GM19372 (cell line): Measurements from ENCODE around the gene FRMD5.

ENCODE experiments used
- ATAC-seq: cut with Tn5 transposase; IDR thresholded peaks from one replicate; pipeline ENCODE4 v1.9.1; 2021; ENCODE audit warnings: mild to moderate bottlenecking, low read depth, moderate library complexity; ENCODE audit not compliant: unreplicated experiment

The FRMD5 gene

GRCh38 chr15:44163370-44163769 is 31.7 kb downstream of the FRMD5 start:
- no peak for ATAC-seq

- ATAC-seq: no peak
Observed at GRCh38 chr15:44160796-44161195, 34.3 kb downstream of the FRMD5 start.

GRCh38 chr15:44159492-44159891 is 35.6 kb downstream of the FRMD5 start:
- no peak for ATAC-seq

DNA sequence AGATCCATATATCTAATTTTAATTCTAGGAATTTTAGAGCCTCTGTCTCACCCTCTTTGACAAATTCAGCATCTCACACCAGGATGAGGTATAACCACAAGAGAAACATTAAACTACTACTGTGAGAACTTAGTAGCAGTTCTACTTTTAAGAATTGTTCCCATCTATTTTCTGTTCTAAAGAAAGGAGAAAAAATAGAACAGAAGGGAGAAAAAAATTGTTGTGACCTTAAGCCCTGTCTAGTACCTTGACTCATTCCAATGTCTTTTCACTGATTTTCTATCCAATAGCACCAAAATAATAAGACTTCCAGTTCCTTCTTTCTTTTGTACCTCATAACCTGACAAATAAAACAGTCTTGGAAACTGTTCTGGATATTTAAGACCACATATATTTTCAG is 37.0 kb downstream of the FRMD5 start:
- ATAC-seq: no peak

- no peak for ATAC-seq
Observed at GRCh38 chr15:44157679-44158078, 37.4 kb downstream of the FRMD5 start.

GRCh38 chr15:44153352-44153751 is 41.7 kb downstream of the FRMD5 start:
- ATAC-seq: no peak

- no peak for ATAC-seq
Observed at GRCh38 chr15:44149224-44149623, 45.8 kb downstream of the FRMD5 start.

DNA sequence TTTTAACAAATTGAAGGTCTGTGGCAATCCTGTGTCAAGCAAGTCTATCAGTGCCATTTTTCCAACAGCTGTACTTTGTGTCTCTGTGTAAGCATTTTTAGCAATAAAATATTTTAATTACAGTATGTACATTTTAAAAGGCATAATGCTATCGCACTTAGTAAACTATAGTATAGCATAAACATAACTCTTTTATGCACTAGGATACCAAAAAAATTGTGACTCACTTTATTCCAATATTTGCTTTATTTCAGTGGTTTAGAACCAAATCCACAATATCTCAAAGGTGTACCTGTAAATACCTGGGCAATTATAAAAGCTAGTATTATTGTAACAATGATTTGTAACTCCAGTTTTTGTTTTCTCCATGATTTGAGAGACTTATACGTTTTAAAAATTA is 46.5 kb downstream of the FRMD5 start:
- ATAC-seq: no peak

- ATAC-seq: no peak
Observed at GRCh38 chr15:44147636-44148035, 47.4 kb downstream of the FRMD5 start.

DNA sequence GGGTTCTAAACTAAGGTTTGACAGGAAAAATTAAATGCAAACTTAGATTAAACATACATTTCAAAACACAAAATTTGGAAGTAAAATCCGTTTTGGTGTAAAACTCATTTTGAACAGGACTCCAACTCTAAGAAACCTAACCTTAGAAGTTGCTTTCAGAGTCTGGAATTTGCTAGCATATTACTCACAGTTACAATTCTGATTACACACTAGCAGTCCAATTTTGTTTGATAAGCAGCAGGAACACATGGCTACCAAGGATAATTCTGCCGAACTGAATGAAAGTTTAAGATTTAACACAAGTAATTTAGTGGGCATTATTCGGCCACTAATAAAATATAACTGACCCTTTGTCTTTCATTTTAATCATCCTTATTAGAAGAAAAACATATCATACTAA is 49.6 kb downstream of the FRMD5 start:
- ATAC-seq: no peak

GRCh38 chr15:44144992-44145391 is 50.1 kb downstream of the FRMD5 start:
- no peak for ATAC-seq

GRCh38 chr15:44144184-44144583 is 50.9 kb downstream of the FRMD5 start:
- ATAC-seq: no peak

DNA sequence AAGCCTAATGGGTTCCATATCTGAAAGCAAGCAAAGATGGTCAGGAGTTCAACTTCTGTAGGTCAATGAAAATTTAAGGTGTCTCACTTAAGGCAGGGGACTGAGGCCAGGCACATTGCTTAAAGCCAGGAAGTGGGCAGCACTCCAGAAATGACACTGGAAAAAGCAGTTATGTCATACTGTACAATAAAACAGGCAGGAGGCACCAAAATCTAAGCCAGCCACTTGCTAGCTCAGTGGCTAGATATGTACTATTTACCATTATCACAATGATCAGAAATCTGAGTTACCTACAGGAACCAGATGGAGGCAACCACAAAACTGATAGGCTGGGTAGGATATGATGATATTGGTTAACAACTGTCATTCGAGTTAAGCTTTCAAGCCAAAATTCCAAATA is 57.3 kb downstream of the FRMD5 start:
- ATAC-seq: no peak

- ATAC-seq: no peak
Observed at GRCh38 chr15:44136991-44137477, 58.0 kb downstream of the FRMD5 start.

DNA sequence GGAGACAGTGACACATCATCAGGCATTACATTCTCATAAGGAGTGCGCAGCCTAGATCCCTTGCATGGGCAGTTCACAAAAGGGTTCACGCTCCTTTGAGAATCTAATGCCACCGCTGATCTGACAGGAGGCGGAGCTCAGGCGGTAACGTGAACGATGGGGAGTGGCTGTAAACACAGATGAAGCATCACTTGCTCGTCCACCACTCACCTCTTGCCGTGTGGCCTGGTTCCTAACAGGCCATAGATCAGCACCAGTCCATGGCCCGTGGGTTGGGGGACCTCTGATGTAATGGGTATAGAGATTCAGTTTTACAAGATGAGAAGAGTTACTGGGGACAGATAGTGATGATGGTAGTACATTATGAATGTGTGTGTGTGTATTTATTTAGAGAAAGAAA is 63.0 kb downstream of the FRMD5 start:
- ATAC-seq: no peak

GRCh38 chr15:44130778-44131177 is 64.3 kb downstream of the FRMD5 start:
- no peak for ATAC-seq

DNA sequence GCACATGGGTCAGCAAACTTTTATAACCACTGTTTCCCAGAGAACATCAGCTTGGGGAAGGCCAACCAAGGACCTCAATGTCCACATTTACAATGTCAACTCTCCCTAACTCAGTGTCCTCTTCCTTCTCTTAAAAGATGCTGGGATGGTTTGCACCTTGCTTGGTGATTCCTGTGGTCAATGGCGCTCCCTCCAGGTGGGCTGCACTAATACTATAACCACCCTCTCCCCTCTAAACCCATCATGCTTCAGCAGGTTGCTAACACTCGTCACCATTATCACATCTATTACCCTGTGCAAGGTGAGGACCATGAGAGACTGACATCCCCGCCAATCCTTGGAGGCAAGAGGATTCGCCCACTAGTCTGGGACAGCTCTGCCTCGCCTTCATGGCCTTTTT is 65.2 kb downstream of the FRMD5 start:
- ATAC-seq: no peak

GRCh38 chr15:44128443-44128842 is 66.6 kb downstream of the FRMD5 start:
- ATAC-seq: no peak

DNA sequence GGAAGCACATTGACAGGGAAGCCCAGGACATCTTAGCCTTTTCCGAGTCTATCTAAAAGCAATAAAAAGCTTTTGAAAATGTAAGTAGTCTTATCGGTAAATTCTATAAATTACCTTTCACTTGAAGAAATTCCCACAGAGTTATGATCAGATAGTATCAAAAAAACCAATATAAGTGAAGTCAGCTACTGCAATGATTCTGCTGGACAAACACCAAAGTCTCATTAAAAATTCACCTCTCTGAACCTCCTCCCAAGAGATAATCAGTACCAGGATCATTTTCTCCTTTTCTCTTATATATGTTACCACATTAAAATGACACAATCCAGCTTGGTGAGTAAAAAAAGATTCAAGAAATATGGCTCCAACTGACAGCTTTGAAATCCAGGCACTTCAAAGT is 69.2 kb downstream of the FRMD5 start:
- ATAC-seq: no peak

DNA sequence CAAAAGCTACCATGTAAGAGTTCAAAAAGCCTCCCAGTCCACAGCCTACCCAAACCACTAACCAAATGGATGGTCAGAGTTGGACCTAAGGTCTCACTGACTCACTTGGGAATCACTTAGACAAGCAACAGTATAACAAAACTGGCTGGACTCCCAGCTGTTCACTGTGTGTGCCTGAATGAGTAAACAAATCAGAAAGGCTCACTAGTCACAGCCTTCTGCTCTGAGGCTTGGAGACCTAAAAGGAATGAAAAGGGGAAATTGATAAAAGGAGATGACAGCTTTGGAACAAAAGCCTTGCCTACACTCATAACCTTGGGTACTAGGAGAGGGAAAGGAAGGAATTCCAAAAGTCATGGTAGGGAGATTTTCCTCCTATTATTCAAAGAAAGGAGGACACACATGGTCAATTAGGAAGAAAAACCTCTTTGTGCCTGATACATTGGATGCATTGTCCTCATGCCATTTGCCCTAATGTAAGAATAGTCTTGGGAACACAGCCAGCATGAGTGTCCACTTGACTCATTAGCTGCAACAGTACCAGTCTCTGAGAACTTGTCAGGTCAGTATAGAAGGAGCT is 92.3 kb downstream of the FRMD5 start:
- no peak for ATAC-seq

- ATAC-seq: no peak
Observed at GRCh38 chr15:44101944-44102343, 93.1 kb downstream of the FRMD5 start.

DNA sequence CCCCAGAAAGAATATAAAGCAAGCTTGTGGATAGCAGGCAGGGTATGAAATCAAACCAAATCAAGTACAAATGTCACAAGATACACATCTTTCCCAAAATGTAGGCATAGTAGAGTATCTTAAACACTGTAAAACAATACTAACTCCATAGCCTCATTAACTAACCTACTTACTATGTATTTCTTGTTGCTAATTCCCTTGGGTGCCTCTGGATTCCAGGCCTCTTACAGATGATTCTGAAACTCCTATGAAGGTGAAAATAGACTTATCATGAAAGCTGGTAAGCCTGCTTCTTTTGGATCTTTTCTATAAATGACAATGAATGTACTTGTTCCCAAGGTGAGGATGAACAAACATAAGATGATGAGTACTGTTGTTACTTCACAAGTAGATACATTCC is 93.8 kb downstream of the FRMD5 start:
- no peak for ATAC-seq

DNA sequence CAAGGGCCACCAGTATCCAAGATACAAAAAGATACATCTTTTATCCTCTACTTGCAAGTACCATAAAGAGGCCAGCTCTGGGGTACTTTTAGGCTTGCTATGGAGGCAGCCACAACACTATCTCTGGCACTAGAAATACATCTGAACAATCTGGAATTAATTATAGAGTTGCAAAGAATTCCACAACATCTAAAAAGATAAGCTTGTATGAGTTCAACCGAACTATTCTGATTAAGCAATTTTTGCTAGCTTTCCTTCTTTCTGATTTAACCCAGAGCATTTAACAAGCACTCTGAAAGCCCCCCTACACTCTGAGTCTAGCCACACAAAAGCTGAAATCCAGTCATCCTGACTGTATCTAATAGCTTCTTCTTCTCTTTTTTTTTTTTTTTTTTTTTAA is 95.4 kb downstream of the FRMD5 start:
- no peak for ATAC-seq
